Kidney tubule cell (primary cell): ENCODE results near the gene COPS3.

ENCODE experiments used
- DNase-seq: peaks from one replicate; pipeline ENCODE4 v3.0.0-alpha.2; 2018; ENCODE audit warnings: low spot score

COPS3 gene

DNA sequence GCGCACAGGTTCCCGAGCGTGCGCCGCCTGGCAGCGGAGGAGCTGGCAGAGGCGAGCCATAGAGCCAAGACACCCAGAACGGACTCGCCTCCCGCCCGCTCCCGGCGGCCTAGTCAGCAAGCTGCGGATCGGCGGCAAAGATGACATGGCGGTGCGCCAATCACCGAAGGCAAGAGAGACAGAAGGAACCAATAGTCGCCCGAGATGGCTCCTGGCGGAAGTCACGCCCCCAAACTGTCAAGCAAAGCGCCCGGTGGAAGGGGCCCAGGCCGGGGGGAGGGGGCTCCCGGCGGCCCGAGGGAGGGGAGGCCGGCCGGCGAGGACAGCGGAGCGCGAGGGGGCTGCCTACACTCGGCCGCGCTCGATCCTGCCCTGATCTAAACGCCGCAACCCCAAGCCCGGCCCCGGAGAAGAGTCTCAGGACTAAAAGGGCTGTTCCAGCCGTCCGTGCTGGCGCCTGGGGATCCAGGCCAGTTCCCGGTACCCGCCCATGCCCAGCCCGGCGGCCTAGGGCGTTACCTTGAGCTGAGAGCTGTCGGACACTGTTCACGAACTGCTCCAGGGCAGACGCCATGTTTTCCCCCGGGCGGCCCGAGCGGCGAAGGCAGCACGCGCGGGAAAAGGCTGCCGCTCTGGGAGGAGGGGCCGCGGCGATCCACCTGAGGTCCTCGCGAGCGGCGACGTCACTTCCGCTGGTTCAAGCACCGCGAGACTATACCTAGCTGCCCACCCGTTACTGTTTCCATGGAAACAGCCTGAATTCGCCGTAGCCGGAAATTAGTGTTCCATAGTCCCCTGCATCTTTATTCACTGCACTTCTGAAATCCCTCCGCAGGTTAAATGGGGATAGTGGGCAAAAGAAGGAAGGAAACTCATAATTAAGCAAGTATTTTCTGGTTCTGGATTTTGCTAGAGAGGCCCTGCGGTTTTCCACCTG is at the start of gene COPS3:
COPS3 (minus strand) TSS at position 634 of the 937 bp plus-strand sequence; CDS start at position 574, 60 bp downstream.
- peak; percentile 98 for DNase-seq

DNA sequence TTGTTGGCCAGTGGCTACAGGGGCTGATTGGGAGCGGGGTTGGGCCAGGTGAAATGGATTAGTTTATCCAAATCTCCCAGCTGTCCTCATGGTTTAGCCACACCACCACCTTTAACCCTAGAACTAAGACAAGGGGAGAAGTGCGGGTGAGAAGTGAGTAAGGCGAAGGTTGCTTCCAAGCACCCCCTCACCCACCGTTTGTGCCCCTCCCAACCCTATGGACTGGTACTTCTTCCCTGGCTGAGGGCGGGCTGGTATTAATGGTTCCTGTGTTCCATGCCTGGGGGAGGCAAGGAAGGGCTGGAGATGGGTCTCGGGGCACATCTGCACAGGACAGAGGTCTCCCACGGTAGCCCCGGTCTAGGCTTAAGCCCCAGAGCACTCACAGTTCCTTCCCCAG is 47.2 kb upstream of the COPS3 start:
- DNase-seq, result no peak

DNA sequence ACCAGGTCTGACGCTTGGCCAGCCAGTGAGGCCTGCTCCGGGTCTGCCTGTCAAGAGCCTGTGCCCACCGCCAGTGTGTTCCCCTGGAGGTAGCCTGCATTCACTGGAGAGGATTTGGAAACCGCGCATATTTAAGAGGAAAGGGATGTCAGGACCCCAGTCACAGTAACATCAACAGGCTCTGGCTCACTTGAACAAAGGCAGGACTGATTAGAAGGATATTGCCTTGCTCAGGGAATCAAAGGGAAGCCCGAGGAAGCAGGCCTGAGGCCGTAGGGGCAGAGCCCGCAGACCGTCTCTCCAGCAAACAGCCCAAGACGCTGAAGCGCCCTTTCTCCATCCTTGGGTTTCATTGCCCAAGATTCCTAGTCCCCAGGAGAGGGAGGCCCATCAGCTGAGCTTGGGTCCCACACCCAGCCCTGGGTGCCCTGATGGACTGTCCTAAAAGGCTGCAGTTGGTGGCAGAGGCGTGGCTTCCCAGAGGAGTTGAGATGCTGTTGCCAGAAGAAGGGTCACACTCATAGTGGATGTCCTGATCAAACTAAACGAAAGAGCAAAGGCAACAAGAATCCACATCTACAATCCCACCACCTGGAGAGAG is 45.3 kb upstream of the COPS3 start:
- no peak for DNase-seq

DNA sequence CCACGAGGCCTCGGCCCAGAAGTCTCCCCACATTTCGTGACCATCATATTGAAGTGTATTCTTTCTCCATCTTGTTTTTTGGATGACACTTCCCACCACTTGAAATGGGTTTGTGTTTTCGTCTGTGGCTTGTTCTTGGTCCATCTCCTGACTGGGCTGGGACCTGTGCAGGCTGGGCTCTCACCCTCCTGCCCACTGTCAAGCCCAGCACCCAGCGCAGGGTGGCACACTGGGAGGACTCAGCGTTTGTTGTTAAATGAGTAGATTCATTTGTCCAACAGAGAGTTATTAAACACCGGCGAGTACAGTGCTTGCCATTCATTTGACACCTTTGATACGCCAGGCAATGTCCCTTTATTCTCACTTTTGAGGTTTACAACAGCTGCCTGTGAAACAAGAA is 44.8 kb upstream of the COPS3 start:
- DNase-seq, result no peak

DNA sequence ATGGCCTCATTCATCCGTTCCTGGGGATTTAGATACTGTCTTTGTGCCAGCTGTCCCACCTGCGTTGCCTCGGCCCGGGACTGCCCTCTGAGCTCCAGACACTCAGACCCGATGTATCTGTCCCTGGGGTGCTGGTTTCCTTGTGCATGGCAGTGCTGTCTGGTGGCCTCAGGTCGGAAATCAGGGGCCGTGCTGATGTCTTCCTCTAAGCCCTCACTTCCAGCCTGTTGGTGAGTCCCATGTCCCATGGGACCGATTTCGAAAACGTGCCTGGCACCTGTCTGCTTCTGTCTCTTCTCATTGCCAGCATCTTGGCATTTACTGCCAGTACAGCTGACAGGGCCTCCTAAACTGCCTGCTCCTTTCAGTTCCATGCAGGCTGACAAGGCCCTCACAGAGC is 44.2 kb upstream of the COPS3 start:
- DNase-seq, result no peak

DNA sequence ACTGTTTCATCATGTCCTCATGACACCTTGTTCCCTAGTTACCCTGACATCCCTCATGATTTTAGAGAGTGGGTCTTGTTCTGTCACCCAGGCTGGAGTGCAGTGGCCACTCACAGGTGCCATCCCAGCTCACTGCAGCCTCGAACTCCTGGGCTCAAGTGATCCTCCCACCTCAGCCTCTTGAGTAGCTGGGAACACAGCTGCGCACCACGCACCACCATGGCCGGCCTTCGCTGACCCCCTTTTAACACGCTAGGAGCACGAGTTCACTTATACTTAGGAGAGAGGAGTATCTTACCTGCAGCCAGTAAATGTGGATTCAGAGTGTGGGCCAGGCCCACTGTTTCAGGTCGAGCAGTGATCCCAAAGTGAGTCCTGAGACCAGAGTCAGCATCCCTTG is 43.6 kb upstream of the COPS3 start:
- no peak for DNase-seq

DNA sequence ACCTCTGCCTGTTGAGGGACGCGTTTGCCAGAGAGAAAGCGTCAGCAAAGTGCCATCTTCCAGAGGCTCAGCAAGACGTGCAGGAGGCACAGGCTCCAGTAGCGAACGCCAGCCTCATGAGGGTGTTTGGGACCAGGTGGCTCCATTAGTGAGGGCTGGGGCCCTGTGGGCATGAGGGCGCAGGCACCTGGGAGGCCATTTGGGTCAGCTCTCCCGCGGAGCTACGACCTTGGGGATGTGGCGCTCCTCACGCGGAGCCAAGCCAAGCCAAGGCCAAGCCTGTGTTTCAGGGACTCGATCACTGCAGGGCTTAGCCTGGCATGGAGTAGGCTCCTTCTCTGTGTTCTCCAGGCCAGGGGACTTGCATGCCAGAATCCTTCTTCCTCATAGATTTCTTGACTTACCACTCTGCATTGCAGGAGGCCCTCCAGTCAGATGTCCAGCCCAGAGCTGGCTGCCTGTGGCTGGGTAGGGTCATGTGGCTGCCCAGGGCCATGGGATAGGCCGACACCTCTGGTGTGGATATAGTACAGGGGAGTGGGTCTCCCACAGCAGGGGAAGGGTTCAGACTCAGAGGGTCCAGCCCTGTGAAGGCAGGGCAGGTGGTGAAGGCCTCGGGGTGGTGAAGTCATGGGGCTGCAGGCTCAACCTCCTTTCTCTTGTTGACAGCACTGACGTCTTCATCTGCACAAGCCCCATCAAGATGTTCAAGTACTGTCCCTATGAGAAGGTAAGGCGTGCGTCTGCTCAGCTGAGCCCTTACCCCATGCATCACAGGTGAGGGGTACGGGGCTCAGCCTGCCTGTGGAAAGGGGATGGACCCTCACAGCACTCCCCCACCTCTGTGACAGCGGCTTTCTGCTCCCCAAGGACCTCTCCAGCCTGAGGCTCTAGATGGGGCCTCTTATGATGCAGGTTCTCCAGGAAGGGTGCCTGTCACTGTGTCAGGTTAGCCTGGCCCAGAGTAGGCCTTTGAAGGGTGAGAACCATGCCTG is 41.8 kb upstream of the COPS3 start:
- DNase-seq, result no peak

DNA sequence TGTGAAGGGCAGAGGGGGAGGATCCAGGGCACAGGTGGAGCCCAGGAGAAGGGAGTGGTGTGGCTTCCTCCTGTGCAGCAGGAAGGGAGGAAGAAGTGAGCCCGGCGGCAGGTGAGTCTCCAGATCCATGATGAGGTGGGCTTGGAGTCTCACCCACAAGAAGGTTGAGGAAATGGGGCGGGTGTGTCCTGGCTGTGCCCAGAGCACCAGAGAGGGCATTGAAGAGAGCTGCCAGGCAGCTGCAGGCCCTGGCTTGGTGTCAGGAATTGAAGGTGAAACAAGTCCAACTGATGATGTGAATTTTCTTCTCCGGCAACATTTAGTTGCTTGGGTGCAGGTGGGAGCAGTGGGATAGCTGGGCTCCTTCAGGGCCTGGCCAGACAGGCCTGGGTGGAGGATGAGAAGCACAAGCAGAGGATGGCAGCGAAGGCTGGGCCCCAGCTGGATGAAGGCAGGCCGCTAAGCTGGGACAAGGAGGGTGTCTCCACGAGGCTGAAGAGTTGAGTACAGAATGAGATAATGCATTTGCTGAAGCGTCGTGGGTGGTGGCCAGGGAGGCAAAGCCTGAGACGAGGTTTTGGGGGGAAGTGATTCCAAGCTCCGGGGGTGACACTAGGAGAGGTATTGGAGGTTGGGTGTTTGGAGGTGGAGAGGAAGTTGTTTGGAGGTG is 40.4 kb upstream of the COPS3 start:
- DNase-seq, result no peak

DNA sequence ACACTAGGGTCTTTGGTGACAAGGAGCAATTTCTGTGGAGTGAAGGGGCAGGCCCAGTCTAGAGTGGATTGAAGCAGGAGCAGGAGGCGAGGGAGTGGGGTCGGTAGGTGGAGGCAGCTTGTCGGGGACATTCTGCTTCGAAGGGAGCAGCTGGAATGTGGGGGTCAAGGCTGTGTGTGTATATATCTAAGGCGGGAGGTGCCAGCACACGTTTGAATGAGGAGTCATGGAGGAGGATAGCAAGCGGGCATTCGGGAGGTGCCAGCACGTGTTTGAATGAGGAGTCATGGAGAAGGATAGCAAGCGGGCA is 39.8 kb upstream of the COPS3 start:
- DNase-seq, result no peak

DNA sequence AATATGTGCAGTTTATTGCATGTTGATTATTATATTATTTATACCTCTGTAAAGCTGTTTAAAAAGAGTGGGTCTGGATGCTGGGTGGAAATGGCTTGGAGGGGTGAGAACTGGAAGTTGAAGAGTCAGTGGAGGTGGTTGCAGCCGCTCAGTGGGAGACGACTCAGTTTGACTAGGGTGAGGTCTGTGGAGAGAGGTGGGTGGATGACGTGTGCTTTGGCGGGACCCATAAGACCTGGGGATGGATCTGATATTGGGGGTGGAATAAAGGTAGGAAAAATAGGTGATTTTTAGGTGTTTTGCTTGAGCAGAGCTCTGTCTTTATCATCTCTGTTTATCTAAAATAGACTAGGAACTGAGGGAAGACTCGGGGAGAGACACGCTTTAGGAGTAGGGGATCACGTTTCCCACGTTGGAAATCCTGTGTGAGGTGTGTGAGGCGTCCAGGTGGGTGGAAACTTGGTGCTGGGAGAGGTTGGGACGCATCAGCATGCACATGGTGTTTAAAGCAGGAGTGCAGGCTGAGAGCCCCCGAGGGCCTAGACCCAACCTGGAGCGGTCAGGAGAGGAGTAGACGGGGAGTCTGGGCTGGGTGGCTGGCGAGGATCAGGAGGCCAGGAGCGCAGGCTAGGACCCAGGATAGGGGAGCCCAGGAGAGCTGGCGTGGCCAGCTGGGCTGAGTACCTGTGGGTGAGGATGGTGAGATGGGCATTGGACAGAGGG is 39.3 kb upstream of the COPS3 start:
- no peak for DNase-seq

DNA sequence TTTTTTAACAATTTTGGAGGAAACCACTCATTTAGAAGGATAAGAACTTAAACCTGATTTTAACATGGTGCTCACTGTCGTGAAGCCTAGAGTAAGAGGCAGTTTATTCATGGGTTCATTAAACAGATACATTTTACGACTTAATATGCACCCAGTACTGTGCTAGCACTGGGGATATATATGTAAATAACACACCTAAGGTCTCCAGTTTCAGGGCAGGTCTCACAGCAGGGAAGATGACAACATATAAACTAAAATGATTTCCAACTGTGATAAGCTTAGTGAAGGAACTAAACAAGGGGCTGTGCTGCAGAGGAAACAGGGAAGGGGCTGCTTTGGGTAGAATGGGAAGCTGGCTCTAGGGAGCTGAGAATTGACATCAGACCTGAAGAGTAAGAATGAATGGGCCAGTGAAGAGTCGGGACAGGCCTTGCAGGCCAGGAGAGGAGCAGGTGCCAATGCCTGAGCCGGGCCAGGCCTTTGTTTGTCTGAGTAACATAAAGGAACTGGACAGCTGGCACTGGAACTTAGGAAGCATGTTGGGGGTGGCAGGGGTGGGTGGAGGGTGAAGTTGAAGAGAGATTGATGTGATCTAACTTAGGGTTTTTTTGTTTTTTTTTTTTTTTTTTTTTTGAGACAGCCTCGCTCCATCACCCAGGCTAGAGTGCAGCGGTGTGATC is 34.2 kb upstream of the COPS3 start:
- DNase-seq, result no peak

DNA sequence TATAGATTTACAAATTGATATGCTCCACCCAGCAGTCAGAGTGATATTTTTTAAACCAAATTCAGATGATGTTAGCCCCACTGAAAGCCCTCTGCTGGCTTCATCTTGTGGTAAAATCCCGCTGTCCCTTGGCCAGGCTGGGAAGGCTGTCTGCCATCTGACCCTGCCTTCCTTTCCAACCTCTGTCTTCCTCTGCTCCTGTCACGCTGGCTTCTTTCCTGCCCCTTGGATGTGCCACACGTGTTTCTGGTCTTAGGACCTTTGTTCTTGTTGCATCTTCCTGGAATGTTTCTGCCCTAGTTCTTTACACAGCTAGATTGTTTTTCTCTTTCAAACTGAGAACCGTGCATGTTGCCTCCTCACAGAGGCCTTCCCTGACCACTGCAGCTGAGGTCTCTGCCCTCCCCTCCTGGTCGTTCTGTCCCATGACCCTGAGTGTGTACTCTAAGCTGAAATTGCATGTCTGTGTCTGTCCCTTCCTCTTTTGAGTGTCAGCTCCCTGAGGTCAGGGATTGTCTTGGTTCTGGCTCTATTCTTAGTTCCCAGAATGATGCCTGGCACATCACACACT is 33.5 kb upstream of the COPS3 start:
- no peak for DNase-seq

DNA sequence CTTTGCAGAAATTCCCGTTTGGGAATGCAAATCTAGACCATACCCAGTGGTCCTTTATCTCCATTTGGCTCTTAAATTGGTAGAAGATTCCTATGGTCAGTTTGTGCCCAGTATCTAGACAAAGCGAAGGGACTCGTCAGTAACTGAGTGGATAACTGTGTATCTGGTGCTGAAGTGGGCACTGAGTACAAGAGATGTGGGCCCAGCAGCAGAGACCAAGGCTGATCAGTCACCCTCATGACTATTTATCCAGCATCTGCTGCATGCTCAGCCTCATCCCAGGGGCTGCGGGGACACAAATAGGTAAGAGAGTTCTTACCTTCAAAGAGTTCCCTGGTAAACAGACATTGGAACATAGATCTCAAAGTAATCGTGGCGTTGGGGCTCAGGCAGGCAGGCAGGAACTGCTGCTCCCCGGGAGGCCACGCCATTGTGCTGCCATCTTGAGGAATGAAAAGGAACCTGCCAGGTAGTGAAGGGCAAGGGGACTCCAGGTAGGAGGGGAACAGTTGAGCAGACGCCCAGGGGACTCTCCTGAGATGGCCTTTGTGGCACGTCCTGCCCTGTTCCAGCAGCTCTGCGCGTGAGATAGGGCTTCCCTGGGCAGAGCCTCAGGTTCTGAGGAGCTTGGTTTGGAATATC is 32.4 kb upstream of the COPS3 start:
- peak; percentile 67 for DNase-seq

DNA sequence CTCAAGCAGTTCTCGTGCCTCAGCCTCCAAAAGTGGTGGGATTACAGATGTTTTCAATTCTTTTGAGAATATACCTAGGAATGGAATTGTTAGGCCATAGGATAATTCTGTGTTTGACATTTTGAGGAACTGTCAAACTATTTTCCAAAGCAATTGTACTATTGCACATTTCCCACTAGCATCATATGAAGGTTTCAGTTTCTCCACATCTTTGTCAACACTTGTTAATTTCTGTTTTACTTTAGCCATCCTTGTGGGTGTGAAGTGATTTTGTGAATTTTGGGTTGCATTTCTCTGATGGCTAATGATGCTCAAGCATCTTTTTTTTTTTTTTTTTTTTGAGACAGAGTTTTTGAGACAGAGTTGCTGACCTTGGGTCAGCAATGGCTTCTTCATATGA is 28.3 kb upstream of the COPS3 start:
- DNase-seq, result no peak

DNA sequence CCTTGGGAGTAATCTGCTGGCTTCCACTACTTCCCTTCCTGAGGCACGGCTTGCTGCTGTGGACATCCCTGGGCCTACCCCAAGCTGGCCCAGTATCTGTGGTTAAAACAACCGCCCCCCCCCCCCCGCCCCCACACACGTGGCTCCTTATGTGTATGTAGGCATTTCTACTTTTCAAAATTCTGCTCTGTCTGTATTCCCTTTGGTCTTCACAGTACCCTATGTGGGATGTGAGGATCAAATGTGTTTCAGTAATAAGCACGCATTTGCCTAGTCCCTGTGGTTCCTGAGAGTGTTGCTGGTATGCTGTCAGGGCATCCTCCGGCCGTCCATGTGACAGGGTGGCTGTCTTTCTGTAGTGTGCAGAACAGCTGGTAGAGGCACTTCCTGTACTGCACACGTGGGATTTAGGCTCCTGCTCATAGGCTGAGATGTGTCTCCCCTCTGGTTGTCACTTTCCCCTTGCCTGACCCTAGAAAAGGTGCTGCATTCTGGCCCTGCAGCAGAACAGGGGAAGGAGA is 24.3 kb upstream of the COPS3 start:
- DNase-seq, result no peak

DNA sequence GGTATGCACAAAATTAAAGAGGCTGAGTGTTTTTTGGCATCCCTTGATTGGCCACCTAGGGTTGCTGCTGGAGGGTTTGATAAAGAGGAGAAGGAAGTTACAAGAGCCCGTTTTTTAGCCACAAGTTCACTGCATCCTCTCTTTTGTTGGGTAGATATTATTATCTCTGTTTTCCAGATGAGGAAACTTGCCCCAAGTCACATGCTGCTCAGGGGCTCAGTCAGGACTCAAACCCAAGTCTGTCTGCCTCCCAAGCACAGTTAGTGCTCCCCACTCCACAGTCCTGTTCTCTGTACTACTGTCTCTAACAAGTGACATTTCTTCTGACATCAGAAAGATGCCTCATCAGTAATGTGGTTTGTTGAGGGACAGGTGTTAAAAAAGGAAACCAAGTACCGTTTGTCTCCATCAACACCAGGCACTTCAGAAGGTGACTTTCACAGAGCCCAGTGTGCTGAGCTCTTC is 23.5 kb upstream of the COPS3 start:
- DNase-seq, result no peak

DNA sequence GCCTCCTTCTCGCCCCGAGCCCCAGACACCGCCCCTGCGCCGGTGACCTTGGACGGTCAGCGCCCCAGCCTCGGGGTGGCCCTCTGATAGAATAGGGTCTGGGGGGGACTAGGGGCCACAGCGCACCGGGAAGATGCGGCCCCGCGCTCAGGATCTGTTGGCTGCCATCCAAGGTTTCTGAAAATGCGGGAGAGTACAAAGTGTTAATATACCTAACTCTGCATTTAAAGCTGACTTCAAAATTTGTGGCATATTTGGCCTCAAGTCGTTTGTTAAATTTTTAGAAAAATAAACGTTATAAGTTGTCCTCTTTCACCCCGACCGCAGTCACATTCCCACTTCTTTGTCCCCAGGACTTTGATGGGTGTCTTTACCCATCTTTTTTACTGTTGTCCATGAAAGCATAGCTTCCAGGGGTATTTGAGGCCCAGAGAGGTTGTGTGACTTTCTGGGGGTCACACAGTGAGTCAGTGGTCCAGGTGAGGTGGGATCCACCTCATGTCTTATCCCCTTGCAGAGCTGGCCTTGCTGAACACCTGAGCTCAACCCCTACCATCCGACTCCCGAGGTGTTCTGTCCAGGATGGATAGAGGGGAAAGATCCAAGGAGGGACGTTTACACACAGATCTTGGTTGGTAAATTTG is 22.9 kb upstream of the COPS3 start:
- DNase-seq, result no peak

DNA sequence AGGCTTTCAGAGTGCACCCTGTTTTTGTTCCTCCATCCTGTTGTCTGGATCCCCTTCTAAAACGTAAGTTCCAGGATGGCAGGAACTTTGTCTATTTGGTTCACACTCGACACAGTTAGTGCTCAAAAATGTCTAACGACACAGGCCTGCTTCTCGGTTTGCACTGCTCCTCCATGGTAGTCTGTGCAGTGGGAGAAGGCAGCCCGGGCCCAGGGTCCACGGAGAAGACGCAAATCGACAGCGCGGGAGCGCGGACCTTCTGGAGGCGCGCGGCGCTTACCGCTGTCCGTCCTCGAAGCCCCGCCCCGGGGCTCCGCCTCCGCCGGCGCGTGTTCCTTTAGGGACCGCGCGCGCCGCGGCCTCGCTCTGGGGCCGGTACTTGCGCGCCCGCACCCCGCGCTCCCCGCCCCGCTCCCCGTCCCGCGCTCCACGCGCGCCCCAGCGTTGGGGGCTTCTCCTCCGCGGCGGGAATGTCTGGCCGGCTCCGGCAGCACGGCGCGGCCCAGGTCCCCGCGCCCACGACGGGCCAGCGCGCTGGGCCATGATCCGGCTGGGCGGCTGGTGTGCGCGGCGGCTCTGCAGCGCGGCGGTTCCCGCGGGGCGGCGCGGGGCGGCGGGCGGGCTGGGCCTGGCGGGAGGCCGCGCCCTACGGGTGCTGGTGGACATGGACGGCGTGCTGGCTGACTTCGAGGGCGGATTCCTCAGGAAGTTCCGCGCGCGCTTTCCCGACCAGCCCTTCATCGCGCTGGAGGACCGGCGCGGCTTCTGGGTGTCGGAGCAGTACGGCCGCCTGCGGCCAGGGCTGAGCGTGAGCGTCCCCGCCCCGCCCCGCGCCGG is 22.2 kb upstream of the COPS3 start, which contains the start of gene NT5M:
NT5M (plus strand) TSS at position 364 of the 837 bp plus-strand sequence; CDS start at position 542, 178 bp downstream.
- peak; percentile 62 for DNase-seq
